Retinal pigment epithelial cell (primary cell): ENCODE measurements around the gene CGB5.

Experiments used
- DNase-seq: peaks from one replicate; pipeline ENCODE4 v3.0.0-alpha.2; 2010; ENCODE audit warnings: low read depth
- H3K4me3 ChIP-seq: 2 replicates; pipeline ENCODE4 v1.5.1; 2011; ENCODE audit warnings: mild to moderate bottlenecking, low read length, control low read depth, moderate library complexity
- CTCF ChIP-seq: conservative IDR thresholded peaks from 2 replicates; pipeline ENCODE4 v1.5.1; 2011; ENCODE audit warnings: low read depth, low read length, control low read depth, inconsistent platforms

The CGB5 gene

GRCh38 chr19:49059053-49059452 is 15.4 kb downstream of the CGB5 start:
- DNase-seq: no peak
- TF ChIP-seq CTCF: no peak
- no peak overlapping the region for H3K4me3 ChIP-seq

- DNase-seq: no peak
- H3K4me3 ChIP-seq: no peak overlapping the region
- no peak for TF ChIP-seq CTCF
Observed at GRCh38 chr19:49061000-49061399, 17.4 kb downstream of the CGB5 start.

GRCh38 chr19:49061445-49061844 is 17.8 kb downstream of the CGB5 start:
- no peak for DNase-seq
- TF ChIP-seq CTCF: no peak
- H3K4me3 ChIP-seq: no peak overlapping the region

GRCh38 chr19:49064029-49064629 is 20.5 kb downstream of the CGB5 start:
- no peak for TF ChIP-seq CTCF
- no peak overlapping the region for H3K4me3 ChIP-seq
- no peak for DNase-seq

- H3K4me3 ChIP-seq: peak within 1 kb of the TSS; percentile 29
Observed at GRCh38 chr19:49064768-49065611, 21.3 kb downstream of the CGB5 start, which contains the start of gene NTF4. Gene NTF4, minus strand, starts transcription at chr19:49064818. Its CDS starts 2,821 bp downstream, at chr19:49061997.

GRCh38 chr19:49065905-49066512 is 22.4 kb downstream of the CGB5 start:
- DNase-seq: no peak
- TF ChIP-seq CTCF: no peak
- no peak overlapping the region for H3K4me3 ChIP-seq

More at GRCh38 chr19:49064768-49065611, 21.3 kb downstream of the CGB5 start, which contains the start of gene NTF4:
- DNase-seq: no peak
- TF ChIP-seq CTCF: no peak

- DNase-seq: no peak
- no peak for TF ChIP-seq CTCF
- no peak overlapping the region for H3K4me3 ChIP-seq
Observed at GRCh38 chr19:49067554-49067953, 23.9 kb downstream of the CGB5 start.
